Measurements from ENCODE around the gene ADISSP.

The ADISSP gene

GRCh38 chr20:3753501-3754275 lies 13.9 kb downstream of the ADISSP start:
- DNase-seq (ENCODE audit: low read depth in 1 of 2, low spot score in 1 of 2), result no peak
- in situ Hi-C loops (cut with HindIII; ENCODE audit: low pct_unique_long_range_greater_than_20kb, low sequenced_read_pairs), result no loop called here
- TF ChIP-seq JUND (IDR thresholded peaks at IDR 0.05; ENCODE audit: low read depth), result no peak

- peak; percentile 78 to 88 for DNase-seq (ENCODE audit: low read depth in 1 of 2, low spot score in 1 of 2)
- TF ChIP-seq JUND (IDR thresholded peaks at IDR 0.05; ENCODE audit: low read depth), result no peak
- in situ Hi-C loops (cut with HindIII; ENCODE audit: low pct_unique_long_range_greater_than_20kb, low sequenced_read_pairs), result no loop called here
These were observed 14.5 kb downstream of the ADISSP start for GRCh38 chr20:3753098-3753497.

GRCh38 chr20:3752386-3752759 lies 15.2 kb downstream of the ADISSP start:
- no peak for DNase-seq (ENCODE audit: low read depth in 1 of 2, low spot score in 1 of 2)
- TF ChIP-seq JUND (IDR thresholded peaks at IDR 0.05; ENCODE audit: low read depth), result no peak
- in situ Hi-C loops (cut with HindIII; ENCODE audit: low pct_unique_long_range_greater_than_20kb, low sequenced_read_pairs), result no loop called here

GRCh38 chr20:3751675-3752385 lies 15.7 kb downstream of the ADISSP start:
- no peak for TF ChIP-seq JUND (IDR thresholded peaks at IDR 0.05; ENCODE audit: low read depth)

GRCh38 chr20:3751305-3751674 lies 16.3 kb downstream of the ADISSP start:
- in situ Hi-C loops (cut with HindIII; ENCODE audit: low pct_unique_long_range_greater_than_20kb, low sequenced_read_pairs), result no loop called here

More at GRCh38 chr20:3751675-3752385, 15.7 kb downstream of the ADISSP start:
- no peak for DNase-seq (ENCODE audit: low read depth in 1 of 2, low spot score in 1 of 2)
- in situ Hi-C loops (cut with HindIII; ENCODE audit: low pct_unique_long_range_greater_than_20kb, low sequenced_read_pairs), result no loop called here

GRCh38 chr20:3749689-3750531 lies 17.6 kb downstream of the ADISSP start:
- TF ChIP-seq JUND (IDR thresholded peaks at IDR 0.05; ENCODE audit: low read depth), result no peak
- DNase-seq (ENCODE audit: low read depth in 1 of 2, low spot score in 1 of 2), result no peak
- in situ Hi-C loops (cut with HindIII; ENCODE audit: low pct_unique_long_range_greater_than_20kb, low sequenced_read_pairs), result no loop called here

More at GRCh38 chr20:3751305-3751674, 16.3 kb downstream of the ADISSP start:
- no peak for DNase-seq (ENCODE audit: low read depth in 1 of 2, low spot score in 1 of 2)
- no peak for TF ChIP-seq JUND (IDR thresholded peaks at IDR 0.05; ENCODE audit: low read depth)

- DNase-seq (ENCODE audit: low read depth in 1 of 2, low spot score in 1 of 2), result no peak
- in situ Hi-C loops (cut with HindIII; ENCODE audit: low pct_unique_long_range_greater_than_20kb, low sequenced_read_pairs), result no loop called here
- no peak for TF ChIP-seq JUND (IDR thresholded peaks at IDR 0.05; ENCODE audit: low read depth)
These were observed 18.4 kb downstream of the ADISSP start for GRCh38 chr20:3749087-3749688.

GRCh38 chr20:3748073-3748472 lies 19.5 kb downstream of the ADISSP start:
- DNase-seq (ENCODE audit: low read depth in 1 of 2, low spot score in 1 of 2), result no peak
- TF ChIP-seq JUND (IDR thresholded peaks at IDR 0.05; ENCODE audit: low read depth), result no peak
- in situ Hi-C loops (cut with HindIII; ENCODE audit: low pct_unique_long_range_greater_than_20kb, low sequenced_read_pairs), result no loop called here

- TF ChIP-seq JUND (IDR thresholded peaks at IDR 0.05; ENCODE audit: low read depth), result no peak
- no peak for DNase-seq (ENCODE audit: low read depth in 1 of 2, low spot score in 1 of 2)
- in situ Hi-C loops (cut with HindIII; ENCODE audit: low pct_unique_long_range_greater_than_20kb, low sequenced_read_pairs), result no loop called here
These were observed 20.1 kb downstream of the ADISSP start for GRCh38 chr20:3747471-3747870.

- in situ Hi-C loops (cut with HindIII; ENCODE audit: low pct_unique_long_range_greater_than_20kb, low sequenced_read_pairs), result no loop called here
- DNase-seq (ENCODE audit: low read depth in 1 of 2, low spot score in 1 of 2), result no peak
- TF ChIP-seq JUND (IDR thresholded peaks at IDR 0.05; ENCODE audit: low read depth), result no peak
These were observed 21.8 kb downstream of the ADISSP start for GRCh38 chr20:3745686-3746173.

GRCh38 chr20:3744806-3745685 lies 22.5 kb downstream of the ADISSP start:
- in situ Hi-C loops (cut with HindIII; ENCODE audit: low pct_unique_long_range_greater_than_20kb, low sequenced_read_pairs), result no loop called here
- DNase-seq (ENCODE audit: low read depth in 1 of 2, low spot score in 1 of 2), result peak; percentile 95 to 96
- TF ChIP-seq JUND (IDR thresholded peaks at IDR 0.05; ENCODE audit: low read depth), result no peak

Measured in T47D (cell line).